ENCODE measurements around the gene IRGC.

DNA sequence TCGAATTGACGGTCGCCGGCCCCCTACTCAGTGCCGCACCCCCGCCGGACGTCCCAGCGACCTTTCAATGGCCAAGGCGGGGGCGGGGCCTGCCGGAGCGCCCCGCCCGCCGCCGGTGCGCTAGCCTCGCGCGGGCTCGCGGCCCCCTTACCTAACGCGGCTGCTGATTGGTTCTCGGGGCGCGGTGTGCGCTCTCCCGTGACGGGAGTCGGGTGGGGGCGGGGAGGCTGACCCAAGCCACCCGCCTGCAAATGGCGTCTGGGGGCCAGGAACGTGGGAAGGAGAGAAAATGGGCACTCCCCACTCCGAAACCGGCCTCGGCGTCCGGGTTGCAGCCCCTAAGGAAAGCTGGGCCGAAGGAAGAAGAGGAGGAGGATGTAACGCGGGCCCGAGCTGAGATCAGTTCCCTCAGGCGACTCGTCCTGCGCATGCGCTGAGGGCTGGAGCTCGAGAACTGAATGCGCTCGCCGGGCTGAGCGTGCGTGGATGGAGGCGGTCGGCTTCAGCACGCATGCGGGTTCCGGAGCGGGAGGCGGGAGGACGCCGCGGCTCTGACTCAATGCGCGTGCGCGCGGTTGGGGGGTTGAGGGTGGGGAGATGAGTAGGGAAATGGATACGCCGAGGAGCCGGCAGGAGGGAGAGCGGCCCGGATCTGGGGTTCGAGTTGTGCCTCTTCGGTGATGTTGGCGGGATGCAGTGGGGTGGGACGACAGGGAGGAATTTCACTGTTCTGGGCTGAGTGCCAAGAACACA lies 38.8 kb downstream of the IRGC start, which contains the start of gene SMG9:
- TF ChIP-seq CTCF (IDR thresholded peaks at IDR 0.05; ENCODE audit: insufficient read depth, low read length, poor library complexity, severe bottlenecking) = no peak
- no peak for TF ChIP-seq EZH2phosphoT487 (conservative IDR thresholded peaks at IDR 0.05; ENCODE audit: low read length)

Measured in SU-DHL-6 (cell line).